Measurements from ENCODE around the gene MPND.

The MPND gene

GRCh38 chr19:4393947-4394590, 50.7 kb downstream of the MPND start:
- TF ChIP-seq CTCF (IDR thresholded peaks at IDR 0.05) = no peak

GRCh38 chr19:4396949-4397783, 53.8 kb downstream of the MPND start:
- no peak for TF ChIP-seq CTCF (IDR thresholded peaks at IDR 0.05)

DNA sequence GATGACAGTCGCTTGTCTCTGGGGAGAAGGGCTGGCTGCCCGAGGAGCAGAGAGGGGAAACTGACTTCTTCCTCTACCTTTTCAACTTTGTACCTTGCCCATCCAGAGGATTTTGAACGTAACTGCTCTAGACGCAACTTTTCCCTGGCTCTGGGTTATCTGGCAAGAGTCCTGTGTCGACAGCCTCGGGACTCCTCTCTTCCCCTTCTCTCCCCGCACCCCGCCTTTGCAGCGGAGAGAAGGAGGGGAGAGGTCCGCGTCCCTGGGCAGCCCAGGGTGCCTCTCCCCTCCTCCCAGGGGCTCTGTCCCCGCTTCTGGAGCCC, 56.4 kb downstream of the MPND start:
- TF ChIP-seq CTCF (IDR thresholded peaks at IDR 0.05) = no peak

GRCh38 chr19:4400135-4400936, 57.0 kb downstream of the MPND start, which contains the start of gene SH3GL1:
TSS of gene SH3GL1 (minus strand) at chr19:4400547. CDS start at chr19:4400368, 179 bp downstream.
- TF ChIP-seq CTCF (IDR thresholded peaks at IDR 0.05) = peak; percentile 100

- TF ChIP-seq CTCF (IDR thresholded peaks at IDR 0.05) = no peak
Observed at GRCh38 chr19:4401769-4402170, 58.4 kb downstream of the MPND start.

DNA sequence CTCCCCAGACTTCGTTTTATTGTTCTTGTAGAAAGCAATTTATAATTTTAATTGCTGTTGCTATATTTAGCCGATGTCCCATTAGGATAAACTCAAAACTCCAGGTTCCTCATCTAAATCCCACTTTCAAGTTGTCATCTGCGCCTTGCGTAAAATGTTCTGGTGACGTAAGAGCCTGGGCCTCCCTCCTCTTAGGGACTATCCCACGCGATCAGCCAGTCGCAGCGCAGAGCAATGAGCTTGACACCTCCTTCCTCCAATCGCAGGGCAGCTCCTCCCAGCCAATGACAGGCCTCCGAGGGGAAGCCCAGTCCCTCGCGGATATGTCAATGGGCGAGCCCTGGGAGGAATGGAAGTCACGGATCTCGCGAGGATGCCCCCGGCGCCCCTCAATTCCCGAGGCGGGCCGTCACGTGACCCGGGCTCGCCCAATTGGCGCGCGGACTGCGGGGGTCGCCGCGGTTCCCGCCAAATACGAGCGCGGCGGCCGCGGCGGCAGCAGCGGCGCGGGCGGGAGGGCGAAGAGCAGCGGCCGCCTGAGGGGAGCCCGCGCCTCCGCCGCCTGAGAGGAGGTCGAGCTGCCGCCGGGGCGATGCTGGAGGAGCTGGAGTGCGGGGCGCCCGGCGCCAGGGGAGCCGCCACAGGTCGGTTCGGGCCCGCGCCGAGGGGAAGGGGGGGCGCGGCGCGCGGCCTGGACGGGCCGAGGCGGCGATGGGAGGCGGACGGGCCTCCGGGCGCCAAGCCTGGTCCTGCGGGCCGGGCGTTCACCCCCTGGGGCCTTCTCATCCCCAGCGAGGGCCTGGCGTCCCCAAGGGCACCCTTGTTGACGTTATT, 59.0 kb downstream of the MPND start, which contains the start of gene CHAF1A:
CHAF1A (plus strand) TSS at position 470 of the 834 bp plus-strand sequence; CDS start at position 593, 123 bp downstream.
- TF ChIP-seq CTCF (IDR thresholded peaks at IDR 0.05) = no peak
